ENCODE data around the gene ZMYND12.
"Not testable (repeated sequence)": the region's sequence is repeated elsewhere in the genome, so short reads cannot be mapped to it uniquely, and the experiment has no call there.

The ZMYND12 gene

GRCh38 chr1:42456010-42456753 lies at the start of gene ZMYND12, which contains the start of gene PPCS:
Gene ZMYND12 (minus strand): TSS chr1:42456022. CDS start chr1:42455997, 25 bp downstream.
Gene PPCS (plus strand): TSS chr1:42456543. CDS start chr1:42456566, 23 bp downstream.
- peak; percentile 79 for DNase-seq (ENCODE audit: low read depth)

- no peak for DNase-seq (ENCODE audit: low read depth)
Observed at GRCh38 chr1:42504535-42505128, 48.8 kb upstream of the ZMYND12 start.

GRCh38 chr1:42502031-42502430 lies 46.2 kb upstream of the ZMYND12 start:
- DNase-seq (ENCODE audit: low read depth): not testable (repeated sequence)

GRCh38 chr1:42490237-42490636 lies 34.4 kb upstream of the ZMYND12 start:
- no peak for DNase-seq (ENCODE audit: low read depth)

- no peak for DNase-seq (ENCODE audit: low read depth)
Observed at GRCh38 chr1:42484382-42484781, 28.6 kb upstream of the ZMYND12 start.

GRCh38 chr1:42482635-42483153 lies 26.9 kb upstream of the ZMYND12 start:
- DNase-seq (ENCODE audit: low read depth): no peak

GRCh38 chr1:42480921-42481320 lies 25.1 kb upstream of the ZMYND12 start:
- no peak for DNase-seq (ENCODE audit: low read depth)

GRCh38 chr1:42479621-42480020 lies 23.8 kb upstream of the ZMYND12 start:
- no peak for DNase-seq (ENCODE audit: low read depth)

- DNase-seq (ENCODE audit: low read depth): no peak
Observed at GRCh38 chr1:42477775-42478174, 22.0 kb upstream of the ZMYND12 start.

GRCh38 chr1:42477354-42477753 lies 21.5 kb upstream of the ZMYND12 start:
- not testable (repeated sequence) for DNase-seq (ENCODE audit: low read depth)

GRCh38 chr1:42476605-42477004 lies 20.8 kb upstream of the ZMYND12 start:
- DNase-seq (ENCODE audit: low read depth): no peak

GRCh38 chr1:42469727-42470126 lies 13.9 kb upstream of the ZMYND12 start:
- no peak for DNase-seq (ENCODE audit: low read depth)

- DNase-seq (ENCODE audit: low read depth): no peak
Observed at GRCh38 chr1:42466030-42466429, 10.2 kb upstream of the ZMYND12 start.

- no peak for DNase-seq (ENCODE audit: low read depth)
Observed at GRCh38 chr1:42463921-42464320, 8.1 kb upstream of the ZMYND12 start.

GRCh38 chr1:42462828-42463763 lies 7.3 kb upstream of the ZMYND12 start, which contains the start of gene CCDC30:
Gene CCDC30 (plus strand): TSS chr1:42463286. CDS start chr1:42480552, 17,266 bp downstream.
- DNase-seq (ENCODE audit: low read depth): no peak

GRCh38 chr1:42461196-42461595 lies 5.4 kb upstream of the ZMYND12 start:
- DNase-seq (ENCODE audit: low read depth): no peak

GRCh38 chr1:42456754-42457089 lies 900 bp upstream of the ZMYND12 start:
- DNase-seq (ENCODE audit: low read depth): no peak

GRCh38 chr1:42454403-42454802 lies 1.4 kb downstream of the ZMYND12 start:
- no peak for DNase-seq (ENCODE audit: low read depth)

GRCh38 chr1:42453386-42453785 lies 2.4 kb downstream of the ZMYND12 start:
- no peak for DNase-seq (ENCODE audit: low read depth)

- no peak for DNase-seq (ENCODE audit: low read depth)
Observed at GRCh38 chr1:42450061-42450460, 5.8 kb downstream of the ZMYND12 start.

GRCh38 chr1:42449256-42449655 lies 6.6 kb downstream of the ZMYND12 start:
- no peak for DNase-seq (ENCODE audit: low read depth)

GRCh38 chr1:42442662-42443061 lies 13.2 kb downstream of the ZMYND12 start:
- no peak for DNase-seq (ENCODE audit: low read depth)

Measured in CMK (cell line).